ENCODE measurements around the gene CPED1.

CPED1 gene

DNA sequence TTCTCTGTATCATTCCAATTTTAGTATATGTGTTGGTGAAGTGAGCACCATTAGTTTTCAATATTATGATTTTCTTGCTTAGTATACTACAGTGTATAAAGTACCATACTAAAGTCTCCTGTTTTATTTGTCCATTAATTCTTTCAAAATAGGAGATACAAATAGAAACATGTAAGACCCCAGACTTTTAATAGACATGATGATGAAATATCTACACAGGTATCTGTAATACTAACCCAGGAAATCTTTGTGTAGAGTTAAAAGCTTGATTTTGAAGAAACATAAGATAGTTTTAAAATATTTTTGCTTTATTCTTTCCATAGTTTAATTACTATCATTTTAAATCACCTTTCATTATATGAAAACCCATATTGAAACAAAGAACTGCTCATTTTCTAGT is 206.5 kb downstream of the CPED1 start:
- no peak for TF ChIP-seq CTCF (IDR thresholded peaks at IDR 0.05)

- TF ChIP-seq CTCF (IDR thresholded peaks at IDR 0.05), result no peak
These were observed 207.4 kb downstream of the CPED1 start for GRCh38 chr7:121195874-121196273.

DNA sequence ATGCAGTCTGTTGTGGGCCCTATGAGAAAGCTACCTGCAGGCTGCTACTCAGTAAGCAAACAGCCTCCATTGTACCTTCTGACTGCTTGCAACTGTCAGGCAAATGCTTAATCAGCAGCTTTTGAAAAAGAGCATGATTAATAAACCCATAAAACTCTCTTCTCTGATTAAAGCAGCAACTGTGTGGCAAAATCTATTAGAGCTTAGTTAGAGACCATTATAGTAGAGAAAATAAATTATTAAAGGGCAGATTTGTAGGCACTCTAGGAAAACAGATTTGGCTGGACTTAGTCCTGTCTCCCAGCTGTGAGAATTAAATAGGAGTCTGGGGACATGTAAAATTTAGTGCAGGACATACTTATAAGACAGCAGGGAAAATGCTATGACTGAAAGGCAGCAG is 207.8 kb downstream of the CPED1 start:
- TF ChIP-seq CTCF (IDR thresholded peaks at IDR 0.05), result no peak

- no peak for TF ChIP-seq CTCF (IDR thresholded peaks at IDR 0.05)
These were observed 208.9 kb downstream of the CPED1 start for GRCh38 chr7:121197455-121197854.

- TF ChIP-seq CTCF (IDR thresholded peaks at IDR 0.05), result no peak
These were observed 210.0 kb downstream of the CPED1 start for GRCh38 chr7:121198502-121198901.

DNA sequence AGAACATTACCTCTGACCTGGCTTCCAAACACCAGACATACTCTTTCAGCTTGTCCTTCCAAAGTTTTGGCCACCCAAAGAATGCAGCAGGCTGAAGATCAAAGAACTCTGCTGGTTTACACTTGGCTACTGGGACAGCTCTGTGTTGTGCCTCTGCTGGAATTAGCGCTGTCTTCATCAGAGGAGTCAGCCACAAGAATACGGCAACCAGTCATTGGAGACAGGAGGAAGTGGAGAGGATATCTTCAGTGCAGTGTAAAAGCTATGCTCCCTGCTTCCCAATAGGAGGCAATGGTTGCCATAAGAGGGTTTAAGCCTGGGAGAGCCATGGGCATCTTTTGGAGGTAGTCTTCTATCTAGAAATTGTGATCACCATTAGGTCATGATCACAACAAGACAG is 213.6 kb downstream of the CPED1 start:
- TF ChIP-seq CTCF (IDR thresholded peaks at IDR 0.05), result no peak

GRCh38 chr7:121202834-121203233 is 214.3 kb downstream of the CPED1 start:
- TF ChIP-seq CTCF (IDR thresholded peaks at IDR 0.05), result no peak

DNA sequence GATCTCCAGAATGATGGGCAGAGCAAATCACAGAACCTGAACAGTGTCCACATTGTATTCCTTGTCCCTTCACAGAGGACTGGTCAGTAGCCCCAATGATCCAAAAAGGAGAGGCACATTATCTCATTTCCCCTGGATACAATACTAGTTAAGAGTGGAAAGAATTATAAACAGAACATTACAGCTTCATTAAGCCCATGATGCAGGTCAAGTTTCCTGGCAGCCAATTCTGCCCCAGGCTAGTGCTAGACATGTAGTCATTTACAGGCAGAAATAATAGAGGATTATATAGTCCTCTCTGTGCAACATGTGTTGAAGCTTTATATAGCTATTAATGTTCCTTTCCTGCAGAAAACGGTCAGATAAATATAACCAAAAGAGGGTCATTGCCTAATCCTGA is 216.0 kb downstream of the CPED1 start:
- TF ChIP-seq CTCF (IDR thresholded peaks at IDR 0.05), result no peak

Data from LNCAP (cell line).